GM18526 (cell line): ENCODE data around the gene GNB1L.

ENCODE experiments used
- POLR2A ChIP-seq: IDR thresholded peaks from 3 replicates; pipeline ENCODE4 v1.6.1; 2011; ENCODE audit not compliant: insufficient read length; ENCODE audit errors: extremely low read depth

The GNB1L gene

DNA sequence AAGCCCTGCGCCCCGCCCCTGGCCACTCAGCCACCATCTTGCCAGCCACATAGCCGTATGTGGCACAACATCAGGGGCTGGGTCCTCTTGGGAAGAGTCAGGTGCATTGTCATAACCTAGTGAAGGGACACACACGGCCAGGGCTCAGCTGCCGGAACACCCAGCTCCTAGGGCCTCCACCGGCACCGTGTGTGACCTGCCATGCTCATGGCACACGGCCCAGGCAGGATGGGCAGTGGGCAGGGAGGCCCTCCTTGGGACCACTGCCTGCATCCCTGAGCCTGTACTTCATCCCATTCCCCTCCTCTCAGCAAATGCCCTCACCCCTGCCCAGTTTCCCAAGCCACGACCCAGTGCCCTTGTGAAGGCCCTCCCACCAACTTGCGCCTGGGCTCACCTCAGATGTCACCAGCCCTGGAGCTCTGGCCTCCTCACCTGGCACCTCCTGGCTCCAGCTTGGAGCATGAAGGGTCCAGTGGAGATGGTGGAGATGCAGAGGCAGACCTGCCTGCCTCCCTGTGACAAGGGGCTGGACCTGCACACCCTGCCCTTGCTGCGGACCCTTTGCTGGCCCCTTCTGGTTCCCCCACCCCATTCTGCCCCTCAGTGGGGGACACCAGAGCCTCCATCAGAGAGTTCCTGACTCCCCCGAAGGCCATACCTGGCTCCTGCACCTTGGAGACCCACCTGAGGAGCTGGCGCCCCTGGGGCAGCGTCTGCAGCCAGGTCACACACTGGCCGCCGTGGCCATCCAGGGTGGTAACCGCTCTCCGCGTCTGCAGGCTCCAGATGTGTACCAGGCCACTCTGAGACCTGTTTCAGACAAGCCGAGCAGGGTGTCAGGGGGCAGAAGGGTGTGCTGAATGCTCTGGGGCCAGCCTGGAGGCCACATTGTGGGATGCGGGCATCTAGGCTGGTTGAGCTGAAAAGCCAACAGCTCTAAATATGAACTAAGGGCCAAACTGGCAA lies 34.5 kb downstream of the GNB1L start:
- TF ChIP-seq POLR2A = no peak

DNA sequence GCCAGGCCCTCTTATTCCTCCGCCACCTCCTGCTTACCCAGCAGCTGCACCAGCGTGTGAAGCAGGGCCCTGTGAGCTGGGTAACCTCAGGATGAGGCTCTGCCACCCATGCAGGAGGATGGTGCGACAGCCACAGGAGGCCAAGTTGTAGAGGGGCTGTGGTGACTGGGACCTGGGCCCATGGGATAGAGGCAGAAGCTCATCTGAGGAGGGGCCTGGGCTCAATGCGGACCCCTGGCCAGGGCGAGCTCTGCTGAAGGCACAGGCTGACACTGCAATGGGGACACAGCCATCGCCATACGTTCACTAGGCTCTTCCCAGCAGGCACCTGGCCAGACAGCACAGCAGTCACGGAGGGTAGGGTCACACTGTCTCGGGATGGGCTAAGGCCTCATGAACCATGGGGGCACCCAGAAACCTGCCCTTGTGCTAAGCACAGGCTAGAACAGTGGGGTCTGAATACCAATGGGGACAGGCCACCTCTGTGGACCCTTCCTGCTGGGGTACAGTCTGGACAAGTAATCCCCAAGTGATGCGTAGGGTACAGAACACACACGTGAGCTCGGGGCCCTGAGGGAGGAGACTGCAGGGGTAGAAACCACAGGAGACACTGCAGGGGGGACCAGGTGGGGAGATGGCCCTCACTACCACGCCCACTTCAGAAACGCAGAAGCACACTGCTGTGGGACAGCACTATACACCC lies 35.3 kb downstream of the GNB1L start:
- no peak for TF ChIP-seq POLR2A

DNA sequence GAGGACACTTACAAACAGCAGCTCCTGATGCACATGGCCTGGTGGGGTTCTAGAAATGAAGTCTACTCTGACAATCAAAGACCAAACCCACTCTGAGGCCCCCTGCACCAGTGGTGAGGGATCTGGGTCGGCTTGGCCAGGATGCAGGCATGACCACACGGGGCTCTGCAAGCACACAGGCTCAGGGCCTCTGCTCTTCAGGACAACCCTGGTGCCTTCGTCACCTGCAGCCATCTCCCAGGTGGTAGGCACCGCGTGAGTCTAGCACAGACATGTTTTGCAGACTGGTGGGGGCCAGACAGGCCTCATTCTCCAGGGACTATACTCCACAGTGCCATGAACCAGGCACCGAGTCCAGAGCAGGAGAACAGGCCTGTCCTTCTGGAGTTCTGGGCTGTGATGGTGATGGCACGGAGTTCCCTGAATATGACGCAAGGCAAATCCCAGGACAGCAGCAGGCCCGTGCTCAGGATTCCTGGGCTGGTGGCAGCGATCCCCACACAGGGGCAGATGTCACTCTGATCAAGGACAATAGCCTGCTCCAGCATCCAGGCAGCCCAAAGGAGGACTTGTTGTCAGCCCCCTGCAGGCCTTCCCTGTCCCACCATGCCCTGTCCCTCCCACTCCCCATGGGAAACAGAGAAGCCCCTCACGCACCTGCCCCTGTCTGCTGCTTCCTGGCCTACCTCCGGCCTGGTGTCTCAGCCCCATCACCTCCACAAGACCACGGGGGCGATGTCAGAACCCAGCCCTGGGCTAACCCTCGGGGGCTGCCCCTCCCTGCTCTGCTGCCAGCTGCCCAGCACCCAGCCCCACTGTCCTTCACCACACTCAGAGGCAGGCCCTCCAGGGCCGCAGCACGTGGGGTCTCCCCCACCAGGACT lies 36.1 kb downstream of the GNB1L start:
- TF ChIP-seq POLR2A = no peak

DNA sequence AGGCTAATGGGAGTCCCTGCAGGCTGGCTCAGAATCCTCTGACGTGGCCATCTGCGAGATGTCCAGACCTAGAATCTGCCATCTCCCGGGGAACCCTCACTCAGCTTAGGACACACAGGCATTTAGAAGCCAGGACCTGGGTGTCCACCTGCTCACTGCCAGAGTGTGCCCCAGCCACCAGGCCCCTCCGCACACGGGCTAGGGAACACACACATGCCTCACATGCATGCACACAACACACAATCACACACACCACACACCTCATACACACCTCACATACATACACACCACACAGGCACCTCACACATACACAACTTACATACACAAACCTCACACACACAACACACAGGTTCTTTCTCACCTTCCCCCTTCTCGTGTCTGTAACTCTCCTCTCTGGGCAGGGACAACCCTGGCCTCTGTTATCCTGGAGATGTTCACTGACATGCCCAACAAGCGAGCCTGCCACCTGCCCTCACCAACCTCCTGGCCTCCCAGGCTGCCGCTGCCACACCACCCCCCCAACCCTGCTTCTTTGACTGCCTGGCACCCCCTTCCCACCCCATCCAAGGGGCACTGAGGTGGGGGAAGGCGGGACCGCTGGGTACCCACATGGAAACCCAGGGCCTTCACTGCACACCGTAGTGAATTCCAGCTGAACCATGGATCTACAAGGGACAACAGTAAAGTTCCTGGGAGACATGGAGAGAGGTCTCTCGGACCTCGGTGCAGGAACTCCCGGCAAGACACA lies 38.1 kb downstream of the GNB1L start:
- no peak for TF ChIP-seq POLR2A

DNA sequence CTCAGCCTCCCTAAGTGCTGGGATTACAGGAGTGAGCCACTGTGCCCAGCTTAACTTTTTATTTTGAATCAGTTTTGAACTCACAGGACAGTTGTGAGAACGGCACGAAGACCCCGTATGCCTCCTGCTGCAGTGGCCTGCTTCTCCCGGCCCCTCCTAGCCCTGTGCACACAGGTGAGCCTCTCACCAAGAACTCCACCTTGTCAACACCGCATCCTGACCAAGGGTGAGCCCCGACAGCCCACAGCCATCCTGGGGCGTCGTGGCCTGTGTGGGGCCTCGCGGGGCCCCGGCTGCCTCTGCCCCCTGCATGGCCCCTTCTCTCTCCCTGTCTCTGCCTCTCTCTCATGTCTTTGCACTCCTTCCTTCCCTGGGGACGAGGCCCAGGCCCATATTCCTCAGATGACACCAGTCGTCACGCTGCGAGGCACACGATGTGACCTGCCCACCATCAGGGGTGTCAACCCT lies 38.8 kb downstream of the GNB1L start:
- no peak for TF ChIP-seq POLR2A

DNA sequence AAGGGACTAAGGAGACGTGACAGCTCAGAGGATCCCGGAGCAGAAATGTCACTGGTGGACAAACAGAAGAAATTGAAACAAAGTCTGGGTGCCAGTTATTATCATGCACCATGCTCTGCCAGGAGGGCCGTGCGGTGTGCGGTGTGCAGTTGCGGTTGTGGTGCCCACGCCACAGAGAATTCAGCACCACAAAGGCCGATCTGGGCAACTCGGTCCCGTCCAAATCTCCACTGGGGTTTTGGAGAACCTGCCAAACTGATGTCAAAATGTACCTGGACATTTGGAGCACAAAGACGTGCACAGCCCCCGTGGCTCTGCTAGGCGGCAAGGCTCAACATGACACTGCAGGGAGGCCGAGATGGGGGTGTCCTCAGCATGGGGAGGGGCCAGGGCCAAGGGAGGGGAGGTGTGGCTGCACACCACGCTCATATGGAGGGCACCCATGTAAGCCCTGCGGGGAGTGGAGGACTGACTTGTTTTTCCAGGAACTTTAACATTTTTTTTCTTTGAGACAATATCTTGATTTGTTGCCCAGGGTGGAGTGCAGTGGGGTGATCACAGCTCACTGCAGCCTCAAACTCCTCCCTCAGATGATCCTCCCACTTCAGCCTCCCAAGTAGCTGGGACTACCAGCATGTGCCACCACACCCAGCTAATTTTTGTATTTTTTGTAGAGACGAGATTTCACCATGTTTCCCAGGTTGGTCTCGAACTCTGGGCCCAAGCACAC lies 39.4 kb downstream of the GNB1L start:
- no peak for TF ChIP-seq POLR2A

DNA sequence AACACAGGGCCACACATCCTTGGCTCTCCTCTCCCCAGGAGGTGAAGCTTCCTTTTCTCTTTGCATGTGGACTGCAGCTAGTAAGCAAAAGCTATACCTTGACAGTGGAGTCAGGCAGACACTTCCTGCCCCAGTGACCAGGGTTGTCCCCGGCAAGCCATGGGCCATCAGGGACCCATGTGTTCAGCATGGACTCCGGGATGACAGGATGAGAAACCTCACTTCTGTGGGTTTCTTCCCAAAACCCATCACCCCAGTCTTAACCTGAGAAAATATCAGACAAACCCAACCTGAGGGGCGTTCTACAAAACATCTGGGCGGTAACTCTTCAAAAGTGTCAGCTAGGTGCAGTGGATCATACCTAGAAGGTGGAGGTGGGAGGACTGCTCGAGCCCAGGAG lies 40.2 kb downstream of the GNB1L start:
- no peak for TF ChIP-seq POLR2A

DNA sequence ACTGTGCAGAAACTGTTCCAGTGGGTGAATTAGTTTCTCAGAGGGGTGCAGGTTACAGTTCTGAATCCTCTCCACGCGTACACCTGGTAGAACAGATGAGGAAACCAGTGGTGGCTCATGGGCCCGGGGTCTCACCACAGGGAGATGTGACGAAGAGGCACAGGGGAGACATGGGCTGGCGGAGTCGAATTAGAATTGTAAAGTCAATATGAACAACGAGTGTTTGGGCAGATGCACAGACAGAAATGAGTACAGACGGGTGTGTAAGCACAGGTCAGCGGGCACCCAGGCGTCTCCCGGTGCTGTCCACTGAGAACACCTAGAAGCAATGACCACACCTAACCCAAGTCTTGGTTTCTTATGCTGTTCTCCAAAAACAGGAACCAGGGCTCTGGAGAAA lies 41.8 kb downstream of the GNB1L start:
- no peak for TF ChIP-seq POLR2A

DNA sequence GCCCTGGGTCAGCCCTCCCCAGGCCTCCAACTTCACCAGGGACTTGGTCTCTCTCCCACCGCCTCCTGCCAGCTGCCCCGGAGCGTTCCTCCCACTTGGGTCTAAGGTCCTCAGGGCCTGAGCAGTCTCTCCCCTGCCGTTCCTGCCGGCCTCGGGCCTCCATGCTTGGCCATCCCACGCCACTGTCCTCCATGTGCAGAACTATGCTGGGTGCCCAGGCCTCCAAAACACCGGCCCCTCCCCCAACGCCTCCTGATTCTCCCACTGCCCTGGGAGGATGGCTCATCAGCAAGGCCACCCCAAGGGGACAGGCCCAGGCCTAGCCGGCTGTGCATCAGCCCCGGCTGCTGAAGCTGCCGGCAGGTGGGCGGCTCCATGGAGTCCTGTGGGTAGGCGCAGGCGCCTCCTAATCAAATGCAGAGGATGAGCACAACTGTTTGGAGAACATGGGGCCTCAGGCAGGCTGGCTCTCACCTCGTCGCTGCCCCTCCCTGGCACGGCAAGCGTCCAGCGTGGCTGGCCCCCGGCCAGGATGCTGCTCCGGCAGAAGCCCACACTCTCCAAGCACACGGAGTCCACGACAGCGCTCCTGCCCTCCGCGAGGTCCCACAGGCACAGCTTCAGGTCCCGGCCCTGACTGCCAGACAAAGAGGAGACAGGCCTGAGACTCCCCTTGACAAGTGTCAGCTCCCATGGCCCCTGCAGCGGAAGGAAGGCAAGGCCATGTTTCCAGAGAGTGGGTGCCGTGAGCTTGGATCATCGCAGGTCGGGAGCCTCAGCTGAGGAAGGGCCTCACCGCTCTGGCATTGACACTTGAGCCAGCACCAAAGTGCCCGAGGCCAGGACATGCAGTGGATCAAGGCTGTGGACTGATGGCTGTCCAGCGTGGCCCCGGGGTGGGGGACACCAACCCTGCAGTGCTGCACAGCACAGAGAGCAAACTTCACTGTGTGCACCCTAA lies 42.6 kb downstream of the GNB1L start:
- TF ChIP-seq POLR2A = no peak

DNA sequence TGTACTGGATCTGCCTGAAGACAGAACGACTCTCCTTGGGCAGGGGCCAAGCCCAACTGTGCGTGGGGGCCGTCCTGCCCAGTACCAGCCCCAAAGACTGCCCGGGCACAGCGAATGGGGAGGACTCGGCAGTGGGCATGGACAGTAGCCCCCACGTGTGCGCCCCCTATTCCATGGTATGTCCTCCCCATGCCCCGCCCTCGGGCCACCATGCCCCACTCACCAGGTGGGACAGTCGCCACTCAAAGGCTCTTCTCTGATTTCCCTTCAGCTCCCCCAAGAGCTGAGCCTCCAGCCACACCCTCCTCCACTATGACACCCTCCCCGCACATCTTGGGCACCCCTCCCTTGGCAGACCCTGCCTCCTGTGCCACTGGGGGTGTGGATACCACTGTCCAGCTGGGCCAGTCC lies 43.5 kb downstream of the GNB1L start:
- no peak for TF ChIP-seq POLR2A

DNA sequence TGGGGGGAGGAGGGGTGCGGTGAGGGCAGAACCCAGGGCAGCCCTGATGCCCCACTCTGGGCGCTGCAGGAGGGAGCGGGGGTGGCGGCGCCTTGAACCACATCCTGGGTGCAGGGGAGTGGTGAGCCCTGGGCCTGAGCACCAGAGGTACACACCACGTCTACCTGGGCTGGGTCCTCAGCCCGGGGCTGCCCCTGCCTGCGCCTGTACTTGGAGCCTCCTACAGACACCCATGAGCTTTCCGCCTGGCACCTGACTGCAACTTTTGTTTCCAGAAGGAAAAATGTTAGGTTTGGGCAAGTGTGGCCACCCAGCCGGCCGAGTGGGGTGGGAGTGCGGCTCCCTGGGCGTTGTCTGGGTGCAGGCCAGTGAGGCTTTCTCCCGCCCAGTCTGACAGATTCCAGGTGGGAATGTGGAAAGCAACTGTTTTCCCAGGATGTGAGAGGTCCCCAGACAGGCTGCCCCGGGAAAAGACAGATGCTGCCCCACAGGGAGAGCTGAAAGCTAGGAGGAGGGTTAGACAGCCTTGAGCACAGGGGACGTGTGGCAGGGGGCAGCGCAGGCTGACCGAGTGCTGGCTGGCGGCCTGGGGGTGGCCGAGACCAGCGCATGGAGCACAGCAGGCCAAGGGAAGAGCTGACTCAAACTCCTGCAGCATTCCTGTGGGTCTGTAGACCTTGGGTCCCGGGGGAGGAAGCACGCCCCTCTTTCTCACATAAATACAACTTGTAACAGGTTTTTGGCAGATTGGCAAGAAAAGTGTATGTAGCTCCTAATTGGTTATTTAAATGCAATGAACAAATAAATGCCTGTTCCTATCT lies 44.1 kb downstream of the GNB1L start:
- no peak for TF ChIP-seq POLR2A

DNA sequence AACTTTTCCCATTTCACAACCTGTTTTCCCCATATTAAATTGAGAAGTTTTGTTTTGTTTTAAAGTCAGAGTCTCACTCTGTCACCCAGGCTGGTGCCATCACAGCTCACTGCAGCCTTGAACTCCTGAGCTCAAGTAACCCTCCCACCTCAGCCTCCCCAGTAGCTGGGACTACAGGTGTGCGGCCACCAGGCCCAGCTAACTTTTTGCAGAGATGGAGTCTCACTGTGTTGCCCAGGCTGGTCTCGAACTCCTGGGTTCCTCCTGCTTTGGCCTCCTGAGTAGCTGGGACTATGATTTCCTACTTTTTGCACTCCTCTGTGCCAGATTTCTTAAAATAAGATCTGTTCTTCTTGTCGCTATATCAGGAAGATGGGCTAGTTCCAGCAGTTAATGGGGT lies 44.9 kb downstream of the GNB1L start:
- no peak for TF ChIP-seq POLR2A
